ENCODE results near the gene CCDC57. TPM values are rescaled to one million over a fixed set of nuclear protein-coding genes. Genes with fewer than 3 reads are reported as not detected.

Gene CCDC57
- total RNA-seq, 1 donor from 2014 or later: 40.7 TPM

GRCh38 chr17:82151106-82151957 is 61.3 kb downstream of the CCDC57 start:
- TF ChIP-seq, protein P1, sequence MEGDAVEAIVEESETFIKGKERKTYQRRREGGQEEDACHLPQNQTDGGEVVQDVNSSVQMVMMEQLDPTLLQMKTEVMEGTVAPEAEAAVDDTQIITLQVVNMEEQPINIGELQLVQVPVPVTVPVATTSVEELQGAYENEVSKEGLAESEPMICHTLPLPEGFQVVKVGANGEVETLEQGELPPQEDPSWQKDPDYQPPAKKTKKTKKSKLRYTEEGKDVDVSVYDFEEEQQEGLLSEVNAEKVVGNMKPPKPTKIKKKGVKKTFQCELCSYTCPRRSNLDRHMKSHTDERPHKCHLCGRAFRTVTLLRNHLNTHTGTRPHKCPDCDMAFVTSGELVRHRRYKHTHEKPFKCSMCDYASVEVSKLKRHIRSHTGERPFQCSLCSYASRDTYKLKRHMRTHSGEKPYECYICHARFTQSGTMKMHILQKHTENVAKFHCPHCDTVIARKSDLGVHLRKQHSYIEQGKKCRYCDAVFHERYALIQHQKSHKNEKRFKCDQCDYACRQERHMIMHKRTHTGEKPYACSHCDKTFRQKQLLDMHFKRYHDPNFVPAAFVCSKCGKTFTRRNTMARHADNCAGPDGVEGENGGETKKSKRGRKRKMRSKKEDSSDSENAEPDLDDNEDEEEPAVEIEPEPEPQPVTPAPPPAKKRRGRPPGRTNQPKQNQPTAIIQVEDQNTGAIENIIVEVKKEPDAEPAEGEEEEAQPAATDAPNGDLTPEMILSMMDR (IDR thresholded peaks at IDR 0.05; ENCODE audit: partially characterized antibody, unreplicated experiment): no peak
- Mint-ChIP-seq H3K27ac (ENCODE audit: unreplicated experiment) (no peak overlapping the region), H3K4me1 (ENCODE audit: low read depth, unreplicated experiment) (peaks cover 4% of the 10 kb centered on the region), H3K36me3 (ENCODE audit: unreplicated experiment) (no peaks in the 10 kb centered on the region), H3K9me3 (ENCODE audit: unreplicated experiment) (peaks cover 3% of the 10 kb centered on the region), H3K4me3 (ENCODE audit: unreplicated experiment) (no peak overlapping the region), H3K27me3 (ENCODE audit: unreplicated experiment) (no peaks in the 10 kb centered on the region)
- no peak for DNase-seq

DNA sequence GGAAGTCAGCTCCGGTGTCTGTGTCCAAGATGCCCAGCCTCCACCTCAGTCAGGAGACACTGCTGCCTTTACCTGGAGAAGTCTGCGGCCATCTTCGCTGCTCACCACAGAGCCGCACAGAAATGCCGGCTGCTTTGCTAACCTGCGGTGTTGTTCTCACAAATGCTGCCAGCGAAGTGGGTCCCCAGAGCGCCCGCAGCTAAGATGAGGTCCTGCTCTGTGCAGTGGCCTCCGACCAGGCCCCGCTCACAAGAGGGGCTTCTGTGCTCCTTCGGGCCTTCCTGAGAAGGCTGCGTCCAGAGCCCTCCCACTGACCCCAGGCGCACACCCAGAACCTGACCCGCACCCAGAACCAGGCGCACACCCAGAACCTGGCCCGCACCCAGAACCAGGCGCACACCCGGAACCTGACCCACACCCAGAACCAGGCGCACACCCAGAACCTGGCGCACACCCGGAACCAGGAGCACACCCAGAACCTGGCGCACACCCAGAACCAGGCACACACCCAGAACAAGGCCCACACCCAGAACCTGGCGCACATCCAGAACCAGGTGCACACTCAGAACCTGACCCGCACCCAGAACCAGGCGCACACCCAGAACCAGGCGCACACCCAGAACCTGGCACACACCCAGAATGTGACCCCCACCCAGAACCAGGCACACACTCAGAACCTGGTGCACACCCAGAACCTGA is 63.1 kb downstream of the CCDC57 start:
- H3K27ac Mint-ChIP-seq (ENCODE audit: unreplicated experiment): no peak overlapping the region
- H3K4me3 Mint-ChIP-seq (ENCODE audit: unreplicated experiment): no peak overlapping the region
- DNase-seq: no peak
- no peaks in the 10 kb centered on the region for H3K36me3 Mint-ChIP-seq (ENCODE audit: unreplicated experiment)
- no peaks in the 10 kb centered on the region for H3K27me3 Mint-ChIP-seq (ENCODE audit: unreplicated experiment)
- peaks cover 4% of the 10 kb centered on the region for H3K4me1 Mint-ChIP-seq (ENCODE audit: low read depth, unreplicated experiment)
- peaks cover 4% of the 10 kb centered on the region for H3K9me3 Mint-ChIP-seq (ENCODE audit: unreplicated experiment)
- TF ChIP-seq, protein P1 (IDR thresholded peaks at IDR 0.05; ENCODE audit: partially characterized antibody, unreplicated experiment): no peak

DNA sequence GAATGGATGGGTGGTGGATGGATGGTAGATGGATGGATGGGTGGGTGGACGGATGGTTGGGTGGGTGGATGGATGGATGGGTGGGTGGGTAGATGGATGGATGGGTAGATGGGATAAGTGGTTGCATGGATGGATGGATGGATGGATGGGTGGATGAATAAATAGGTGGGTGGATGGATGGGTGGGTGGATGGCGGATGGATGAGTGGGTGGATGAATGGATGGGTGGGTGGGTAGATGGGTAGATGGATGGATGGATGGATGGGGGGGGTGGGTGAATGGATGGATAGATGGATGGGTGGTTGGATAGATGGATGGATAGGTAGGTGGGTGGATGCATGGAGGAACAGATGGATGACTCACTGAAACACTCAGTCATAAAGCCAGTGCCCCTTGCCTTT is 63.6 kb downstream of the CCDC57 start:
- H3K4me1 Mint-ChIP-seq (ENCODE audit: low read depth, unreplicated experiment): peaks cover 4% of the 10 kb centered on the region
- H3K9me3 Mint-ChIP-seq (ENCODE audit: unreplicated experiment): peaks cover 4% of the 10 kb centered on the region
- no peaks in the 10 kb centered on the region for H3K27me3 Mint-ChIP-seq (ENCODE audit: unreplicated experiment)
- H3K4me3 Mint-ChIP-seq (ENCODE audit: unreplicated experiment): no peak overlapping the region
- TF ChIP-seq, protein P1 (IDR thresholded peaks at IDR 0.05; ENCODE audit: partially characterized antibody, unreplicated experiment): no peak
- H3K36me3 Mint-ChIP-seq (ENCODE audit: unreplicated experiment): no peaks in the 10 kb centered on the region
- no peak overlapping the region for H3K27ac Mint-ChIP-seq (ENCODE audit: unreplicated experiment)
- no peak for DNase-seq

- H3K27ac Mint-ChIP-seq (ENCODE audit: unreplicated experiment): no peak overlapping the region
- DNase-seq: no peak
- no peaks in the 10 kb centered on the region for H3K27me3 Mint-ChIP-seq (ENCODE audit: unreplicated experiment)
- no peak overlapping the region for H3K4me3 Mint-ChIP-seq (ENCODE audit: unreplicated experiment)
- H3K9me3 Mint-ChIP-seq (ENCODE audit: unreplicated experiment): peaks cover 4% of the 10 kb centered on the region
- TF ChIP-seq, protein P1 (IDR thresholded peaks at IDR 0.05; ENCODE audit: partially characterized antibody, unreplicated experiment): no peak
- H3K4me1 Mint-ChIP-seq (ENCODE audit: low read depth, unreplicated experiment): no peaks in the 10 kb centered on the region
- peaks cover 3% of the 10 kb centered on the region for H3K36me3 Mint-ChIP-seq (ENCODE audit: unreplicated experiment)
Observed at GRCh38 chr17:82148011-82148410, 64.6 kb downstream of the CCDC57 start.
